Sigmoid colon (tissue), 3 donors: ENCODE data around the gene DCTN1.

Source experiments
- CTCF ChIP-seq, 4 experiments: fragments of 450-650 bp in 3 of 4; fragments of 200-600 bp in 1 of 4; IDR thresholded peaks; one replicate each; pipeline ENCODE4 v1.5.1; 2016 to 2019; ENCODE audit warnings: antibody characterized with exemption in 4 of 4, mild to moderate bottlenecking in 3 of 4, moderate library complexity in 2 of 4
- POLR2A ChIP-seq, 2 donors: fragments of 450-650 bp; IDR thresholded peaks; one replicate each; pipeline ENCODE4 v1.6.1; 2016; ENCODE audit warnings: antibody characterized with exemption in 2 of 2, mild to moderate bottlenecking in 2 of 2, moderate library complexity in 2 of 2

GRCh38 chr2:74417763-74418162 lies 37.7 kb upstream of the DCTN1 start:
- no peak for TF ChIP-seq CTCF (IDR thresholded peaks at IDR 0.05)
- TF ChIP-seq POLR2A (IDR thresholded peaks at IDR 0.05): no peak
